ENCODE measurements around the gene DCAF6.
"Not testable (repeated sequence)": the region's sequence is repeated elsewhere in the genome, so short reads cannot be mapped to it uniquely, and the experiment has no call there.

DCAF6 gene

DNA sequence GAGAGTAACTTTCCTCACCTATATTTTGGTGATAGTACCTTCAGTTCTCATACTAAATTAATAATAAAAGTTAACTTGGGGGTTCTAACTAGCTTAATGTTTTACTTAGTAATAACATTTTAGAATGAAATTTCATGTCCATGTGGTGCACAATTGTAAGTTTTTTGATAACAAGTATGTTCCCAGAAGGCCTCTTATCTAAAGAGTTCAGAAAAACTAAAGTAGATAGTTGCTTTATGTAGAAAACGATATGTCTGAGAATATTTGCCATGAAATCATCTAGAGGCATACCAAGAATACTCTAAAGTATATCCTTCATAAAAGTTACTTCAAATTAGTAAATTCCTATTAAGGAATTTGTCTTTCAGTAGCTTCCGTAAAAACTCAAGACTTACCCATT lies 12.4 kb upstream of the DCAF6 start:
- no peak for DNase-seq

DNA sequence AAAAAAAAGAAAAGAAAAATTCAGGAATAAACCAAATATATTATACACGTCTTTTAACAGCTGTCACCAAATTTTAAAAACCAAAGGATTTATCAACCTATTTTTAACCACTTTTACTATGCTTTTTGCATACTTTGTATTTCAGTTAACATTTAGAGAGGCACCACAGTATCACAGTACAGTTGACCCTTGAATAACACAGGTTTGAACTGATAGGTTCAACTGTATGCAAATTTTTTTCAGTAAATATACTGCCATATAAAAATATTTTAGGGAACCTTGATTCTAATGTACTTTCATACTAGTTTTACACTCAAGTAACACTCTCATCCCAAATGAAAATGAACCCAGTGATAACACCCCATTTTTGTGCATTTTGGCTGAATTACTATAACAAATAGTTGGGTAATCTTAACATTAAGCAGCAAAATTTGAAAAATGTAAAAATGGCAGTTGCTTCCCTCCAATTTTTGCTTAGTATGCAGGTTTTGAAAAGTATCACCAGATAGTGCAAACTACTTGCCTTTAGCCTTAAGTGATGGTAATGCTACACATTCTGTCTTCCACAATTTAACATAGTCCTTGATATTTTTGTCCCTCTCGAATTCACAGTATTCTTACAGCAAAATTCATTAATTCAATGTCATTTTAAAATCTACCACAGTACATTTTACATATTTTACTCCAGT lies 11.8 kb upstream of the DCAF6 start:
- DNase-seq = no peak

DNA sequence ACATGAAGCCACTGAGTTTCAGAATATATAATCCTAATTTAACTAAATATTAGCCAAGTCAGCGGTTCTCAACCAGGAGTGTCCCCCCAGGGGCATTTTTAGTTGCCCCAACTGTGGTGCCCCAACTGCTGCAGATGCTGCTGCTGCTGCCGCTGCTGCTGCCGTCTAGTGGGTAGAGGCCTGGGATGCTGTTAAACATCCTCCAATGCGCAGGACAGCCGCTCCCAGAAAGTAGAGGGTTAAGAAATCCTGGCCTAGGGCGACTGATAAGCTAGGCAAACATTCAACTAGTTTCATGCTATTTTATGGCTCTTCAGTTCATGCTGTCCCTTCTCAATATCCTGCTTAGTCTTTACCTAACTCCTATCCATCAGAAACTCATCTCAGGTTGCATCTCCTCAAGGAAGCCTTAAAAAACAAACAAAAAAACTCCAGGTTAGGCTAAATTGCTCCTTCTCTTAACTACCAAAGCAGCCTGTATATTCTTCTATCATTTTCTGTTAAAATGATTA lies 9.9 kb upstream of the DCAF6 start:
- DNase-seq = no peak

DNA sequence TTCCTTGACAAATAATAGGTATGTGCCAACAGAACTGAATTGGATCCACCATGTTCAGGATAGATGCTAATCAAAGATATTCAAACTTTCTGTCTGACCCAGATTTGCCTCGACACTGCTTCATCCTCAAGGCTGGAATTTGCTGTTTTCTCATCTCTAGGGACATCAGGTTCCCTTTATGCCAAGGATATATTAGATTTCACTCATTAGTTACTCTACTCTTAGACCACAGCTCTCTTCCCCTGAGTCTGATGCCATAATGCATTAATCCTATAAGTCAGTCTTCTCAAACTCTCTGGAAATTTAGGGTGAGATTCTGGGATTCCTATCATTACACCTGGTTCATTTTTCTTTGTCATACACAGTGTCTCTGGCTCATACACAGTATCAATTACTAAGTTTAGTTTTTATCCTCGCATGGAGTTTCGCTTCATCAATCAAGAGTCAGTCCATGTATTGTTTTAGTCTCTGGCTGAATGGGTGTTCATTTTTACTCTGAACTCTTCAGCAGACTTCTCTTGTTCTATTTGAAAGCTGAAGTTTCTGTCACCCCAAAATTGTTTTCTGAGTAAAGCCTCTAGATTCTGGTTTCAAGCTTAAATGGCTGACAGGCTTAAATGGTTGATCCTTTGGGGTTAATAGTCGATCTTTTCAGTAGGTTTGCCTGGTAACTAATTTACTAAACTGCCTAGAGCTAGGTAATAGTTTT lies 9.3 kb upstream of the DCAF6 start:
- no peak for DNase-seq

DNA sequence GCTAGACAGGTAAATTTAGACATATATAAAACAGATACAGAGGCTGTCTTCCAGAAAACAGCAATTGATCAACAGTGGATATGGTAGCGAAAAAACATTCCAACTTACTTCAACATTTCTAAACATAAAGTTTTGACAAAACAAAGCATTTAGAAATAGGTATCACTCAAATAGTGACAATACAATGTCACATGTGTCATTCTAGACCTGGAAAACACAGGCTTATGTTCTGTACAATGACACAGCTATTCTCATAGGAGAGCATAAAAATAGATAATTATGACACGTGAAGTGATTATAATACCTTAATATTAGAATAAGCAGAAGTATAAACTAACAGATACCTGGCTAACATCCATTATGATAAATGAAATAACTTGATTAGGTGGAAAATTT lies 8.0 kb upstream of the DCAF6 start:
- DNase-seq = no peak

DNA sequence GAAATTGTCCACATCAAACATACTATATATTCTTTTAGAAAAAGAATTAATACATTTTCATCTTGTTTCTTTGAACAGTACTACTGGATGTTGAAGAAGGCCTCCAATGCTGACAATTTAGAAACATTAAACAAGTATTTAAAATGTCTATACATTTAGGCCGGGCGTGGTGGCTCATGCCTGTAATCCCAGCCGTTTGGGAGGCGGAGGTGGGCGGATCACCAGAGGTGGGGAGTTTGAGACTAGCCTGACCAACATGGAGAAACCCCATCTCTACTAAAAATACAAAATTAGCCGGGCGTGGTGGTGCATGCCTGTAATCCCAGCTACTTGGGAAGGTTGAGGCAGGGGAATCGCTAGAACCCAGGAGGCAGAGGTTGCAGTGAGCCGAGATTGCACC lies 7.6 kb upstream of the DCAF6 start:
- DNase-seq = not testable (repeated sequence)

DNA sequence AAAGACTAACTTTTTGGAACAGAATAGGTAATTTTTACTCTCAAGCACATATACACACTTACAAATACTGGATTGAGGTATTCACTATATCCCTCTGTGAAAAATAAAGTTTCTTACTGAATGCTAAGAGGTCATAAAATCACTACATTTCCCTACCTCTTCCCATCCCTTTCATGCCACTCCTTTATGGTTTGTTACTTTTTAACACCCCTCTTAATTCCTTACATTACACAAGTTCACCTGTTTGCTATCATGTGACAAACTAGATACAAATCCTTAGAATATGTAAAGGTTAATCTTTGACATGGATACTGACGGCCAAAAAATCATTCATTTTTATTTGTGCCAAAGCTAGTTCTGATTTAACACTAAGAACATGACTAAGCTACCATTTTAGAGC lies 6.8 kb upstream of the DCAF6 start:
- no peak for DNase-seq

DNA sequence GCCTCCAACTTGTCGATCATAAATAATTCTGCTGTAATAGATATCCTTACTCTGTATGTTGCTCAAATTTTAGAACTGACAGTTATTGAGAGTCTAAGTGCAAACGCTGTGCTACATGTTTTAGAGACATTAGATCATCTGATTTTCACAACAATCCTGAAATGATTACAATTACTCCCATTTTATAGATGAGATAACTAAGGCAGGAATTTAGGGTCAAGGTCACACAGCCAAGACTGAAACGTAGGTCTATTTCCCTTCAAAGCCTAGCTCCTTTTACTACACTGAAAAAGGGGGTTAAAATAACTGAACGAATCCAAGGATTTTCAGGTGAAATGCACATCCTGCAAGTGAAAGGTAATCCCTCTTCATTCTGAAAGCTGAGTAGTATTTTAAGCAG lies 2.7 kb upstream of the DCAF6 start:
- no peak for DNase-seq

DNA sequence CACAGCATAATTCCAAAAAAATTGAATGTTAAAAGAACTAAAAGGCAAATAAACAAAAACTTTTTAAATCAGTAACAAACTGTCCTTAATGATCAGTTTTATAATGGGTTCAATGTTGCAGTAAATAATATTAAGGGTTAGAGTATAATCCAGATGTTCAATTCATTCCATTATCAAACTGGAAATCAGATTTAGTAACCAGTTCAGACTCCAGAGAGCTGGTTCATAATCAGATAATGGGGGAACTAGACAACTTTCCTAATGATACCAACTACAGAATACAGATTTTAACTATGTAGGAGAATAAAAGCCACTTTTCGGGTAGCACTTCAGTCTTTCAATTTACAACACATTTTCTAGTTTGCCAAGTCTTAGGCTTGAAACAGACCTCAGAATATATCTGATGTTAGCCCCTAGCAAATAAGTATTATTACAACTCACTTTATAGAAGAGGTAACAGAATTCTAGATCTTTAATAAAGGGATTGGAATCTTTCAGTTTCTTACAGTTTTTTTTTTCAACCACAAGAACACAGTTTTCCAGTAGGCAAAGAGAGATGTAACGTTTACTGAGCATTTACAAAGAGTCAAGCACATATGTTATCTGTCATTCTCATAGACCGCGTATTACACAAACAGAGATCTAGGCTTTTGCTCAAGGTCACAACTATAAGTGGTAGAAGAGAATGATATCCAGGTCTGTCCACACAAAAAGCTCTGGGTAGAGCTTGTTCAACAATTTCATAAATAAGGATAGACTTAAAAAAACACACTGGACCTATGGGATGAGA lies 1.9 kb upstream of the DCAF6 start:
- DNase-seq = no peak

DNA sequence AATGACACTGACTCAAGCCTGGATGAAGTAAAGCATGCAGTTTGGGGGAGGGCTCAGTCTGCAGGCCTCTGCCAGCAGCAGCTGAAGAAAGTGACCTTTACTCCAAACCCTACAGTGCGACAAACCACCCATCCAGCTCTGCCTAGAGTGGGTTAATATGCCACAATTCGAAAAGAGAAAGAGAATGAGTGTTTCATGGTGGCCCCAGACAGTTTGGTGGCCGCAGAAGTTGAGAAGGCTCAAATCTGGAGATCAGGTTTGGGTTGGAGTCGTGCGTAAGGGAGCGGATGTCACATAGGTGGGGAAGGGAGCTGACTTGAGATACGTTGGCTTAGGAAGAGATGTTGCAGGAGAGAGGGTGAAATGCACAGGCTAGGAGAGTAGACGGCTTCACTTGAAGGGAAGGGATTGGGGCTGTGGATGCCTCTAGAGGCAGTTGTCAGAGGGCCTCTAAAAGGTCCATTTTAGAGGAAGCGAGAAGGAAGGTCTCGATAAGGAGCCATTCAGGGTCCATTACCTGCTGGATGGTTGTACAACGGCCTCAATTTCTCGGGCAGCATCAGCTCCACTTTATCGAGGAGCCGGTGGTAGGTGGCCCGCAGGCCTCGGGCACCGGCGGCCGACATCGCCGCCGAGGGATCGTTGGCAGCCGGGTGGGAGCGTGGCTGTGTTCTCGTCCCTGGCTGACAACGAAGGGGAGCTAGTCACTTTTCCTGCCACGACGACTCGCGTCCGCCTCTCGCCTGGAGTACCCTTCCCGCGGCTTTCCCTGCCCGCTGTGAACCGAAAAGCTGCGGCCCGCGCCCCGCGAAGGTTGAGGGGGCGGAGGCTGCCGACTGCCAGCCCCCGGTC lies 1.0 kb upstream of the DCAF6 start:
- DNase-seq = peak; percentile 2 to 4

DNA sequence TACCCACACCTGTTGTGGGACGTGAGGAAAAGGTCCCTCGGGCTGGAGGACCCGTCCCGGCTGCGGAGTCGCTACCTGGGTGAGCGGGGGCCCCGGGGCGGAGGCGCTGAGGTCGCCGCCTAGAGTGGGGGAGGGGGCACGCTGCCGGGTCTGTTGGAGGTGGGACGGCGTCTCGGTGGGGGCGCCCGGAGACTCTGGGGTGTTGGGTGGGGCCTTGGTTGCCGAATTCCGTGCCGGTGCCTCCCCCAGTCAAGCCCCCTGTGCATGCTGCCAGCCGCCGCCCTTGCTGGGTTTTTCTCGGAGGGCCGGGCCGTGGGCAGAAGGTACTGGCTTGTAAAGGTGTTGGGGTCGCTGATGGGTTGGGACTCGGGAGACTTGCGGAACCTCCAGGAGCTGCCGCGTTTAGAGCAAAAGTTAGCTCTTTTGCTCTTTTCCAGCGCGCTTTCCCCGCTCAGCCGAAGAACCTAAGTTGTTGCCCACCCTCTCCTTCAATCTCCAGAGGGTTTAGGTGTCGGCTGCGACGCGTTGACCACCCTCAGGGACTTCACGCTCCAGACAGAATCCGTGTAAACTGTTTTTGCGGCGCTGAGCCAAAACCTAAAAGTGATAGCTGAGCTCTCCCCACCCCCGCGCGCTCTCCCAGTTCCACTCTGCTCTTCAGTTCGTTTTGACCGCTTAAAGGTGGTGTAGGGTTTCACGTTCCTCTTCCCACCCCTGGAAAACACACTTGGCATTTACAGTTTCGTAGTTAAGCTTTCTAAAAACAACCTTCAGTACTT lies 636 bp downstream of the DCAF6 start, which contains the start of gene MPC2:
TSS of gene MPC2 (minus strand) at position 143 of the 779 bp plus-strand sequence. CDS start 1,231 bp downstream, outside the sequence.
- peak; percentile 50 to 53 for DNase-seq

DNA sequence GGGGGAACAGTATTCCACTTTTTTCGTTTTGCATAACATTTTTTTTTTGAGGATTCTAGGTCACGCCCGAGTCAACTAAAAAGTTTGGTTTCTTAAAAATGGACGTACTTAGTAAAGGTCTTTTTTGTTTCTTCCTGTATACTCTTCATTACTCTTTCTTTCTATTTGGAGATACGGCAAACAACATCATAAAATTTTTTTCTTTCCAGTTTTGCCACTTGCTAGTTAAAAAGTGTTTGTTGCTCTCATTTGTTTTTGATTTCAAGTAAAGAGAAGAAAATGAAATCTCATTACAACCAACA lies 1.2 kb downstream of the DCAF6 start:
- no peak for DNase-seq

DNA sequence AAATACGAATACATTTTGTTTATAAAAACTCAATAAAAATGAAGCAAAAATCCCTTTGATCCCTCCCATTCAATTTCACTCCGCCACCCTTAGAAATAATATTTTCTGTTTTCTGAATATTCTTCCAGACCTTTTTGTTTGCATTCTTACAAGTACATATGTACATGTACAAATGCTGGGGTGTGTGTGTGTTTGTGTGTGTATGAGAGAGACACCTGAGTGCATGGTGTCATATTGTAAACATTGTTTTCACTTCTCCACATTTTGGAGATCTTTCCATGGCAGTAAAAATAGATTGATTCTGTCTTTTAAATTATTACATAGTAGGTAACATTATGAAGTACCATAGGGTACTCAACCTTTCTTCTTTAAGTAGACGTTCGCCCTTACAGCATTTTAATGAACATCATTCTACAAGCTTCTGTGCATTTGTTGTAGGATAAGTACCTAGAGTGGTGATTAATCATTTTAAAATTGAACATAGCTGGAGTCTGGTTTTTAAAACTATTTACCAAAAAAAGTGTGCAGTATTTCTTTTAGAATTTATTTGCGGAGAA lies 1.7 kb downstream of the DCAF6 start:
- no peak for DNase-seq

DNA sequence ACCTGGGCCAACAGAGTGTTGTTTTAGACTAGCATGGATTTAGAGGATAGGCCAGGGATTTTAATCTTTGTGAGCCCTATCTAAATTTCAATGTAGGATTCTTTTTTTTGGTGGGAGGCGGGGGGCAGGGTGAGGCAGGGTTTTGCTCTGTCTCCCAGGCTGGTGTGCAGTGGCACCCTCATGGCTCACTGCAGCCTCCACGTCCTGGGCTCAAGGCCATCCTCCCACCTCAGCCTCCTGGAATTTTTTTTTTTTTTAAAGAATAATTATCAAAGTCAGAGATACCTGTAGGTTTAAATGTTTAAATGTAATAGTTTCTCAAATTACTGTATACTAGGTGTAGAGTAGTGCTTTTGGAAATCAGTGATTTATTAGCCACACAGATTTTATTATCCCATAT lies 3.8 kb downstream of the DCAF6 start:
- DNase-seq = no peak

DNA sequence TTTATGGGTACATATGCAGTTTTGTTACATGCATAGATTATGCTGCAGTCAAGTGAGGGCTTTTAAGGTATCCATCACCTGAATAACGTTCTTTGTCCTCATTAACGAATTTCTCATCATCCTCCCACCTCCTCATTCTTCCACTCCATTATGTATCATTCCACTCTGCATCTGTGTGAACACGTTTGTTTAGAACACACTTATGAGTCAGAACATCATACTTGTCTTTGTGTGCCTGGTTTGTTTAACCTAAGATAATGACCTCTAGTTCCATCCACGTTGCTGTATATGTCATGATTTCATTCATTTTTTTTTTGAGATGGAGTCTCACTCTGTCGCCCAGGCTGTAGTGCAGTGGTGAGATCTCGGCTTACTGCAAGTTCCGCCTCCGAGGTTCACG lies 7.1 kb downstream of the DCAF6 start:
- no peak for DNase-seq

DNA sequence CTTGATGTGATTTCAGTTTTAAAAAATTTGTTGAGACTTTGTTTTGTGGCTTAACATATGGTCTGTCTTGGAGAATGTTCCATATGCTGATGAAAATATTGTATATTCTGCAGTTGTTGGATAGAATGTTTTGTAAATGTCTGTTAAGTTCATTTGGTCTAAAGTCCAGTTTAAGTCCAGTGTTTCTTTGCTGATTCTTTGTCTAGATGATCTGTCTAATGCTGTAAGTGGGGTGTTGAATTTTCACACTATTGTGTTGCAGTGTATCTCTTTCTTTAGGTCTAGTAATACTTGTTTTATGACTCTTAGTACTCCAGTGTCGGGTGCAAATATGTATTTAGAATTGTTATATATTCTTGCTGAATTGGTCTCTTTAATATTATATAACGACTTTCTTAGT lies 11.2 kb downstream of the DCAF6 start:
- no peak for DNase-seq

DNA sequence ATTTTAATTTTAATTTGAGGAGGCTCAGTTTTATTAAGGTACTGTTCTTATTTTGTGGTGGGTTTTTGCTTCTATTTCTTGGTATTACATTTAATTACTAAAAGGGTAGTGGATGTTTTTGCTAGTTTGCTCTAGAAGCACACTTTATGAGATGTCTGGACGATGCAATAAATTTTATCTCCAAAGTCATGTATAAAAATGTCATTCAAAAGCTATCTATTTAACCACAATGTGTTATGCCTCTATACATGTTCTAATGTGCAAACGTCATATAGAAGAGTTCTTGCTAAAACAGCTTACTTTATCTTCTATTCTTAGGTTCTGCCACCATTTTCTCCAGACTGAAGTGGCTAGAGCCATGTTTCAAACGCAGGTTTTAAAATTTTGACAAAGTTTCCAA lies 13.3 kb downstream of the DCAF6 start:
- no peak for DNase-seq

DNA sequence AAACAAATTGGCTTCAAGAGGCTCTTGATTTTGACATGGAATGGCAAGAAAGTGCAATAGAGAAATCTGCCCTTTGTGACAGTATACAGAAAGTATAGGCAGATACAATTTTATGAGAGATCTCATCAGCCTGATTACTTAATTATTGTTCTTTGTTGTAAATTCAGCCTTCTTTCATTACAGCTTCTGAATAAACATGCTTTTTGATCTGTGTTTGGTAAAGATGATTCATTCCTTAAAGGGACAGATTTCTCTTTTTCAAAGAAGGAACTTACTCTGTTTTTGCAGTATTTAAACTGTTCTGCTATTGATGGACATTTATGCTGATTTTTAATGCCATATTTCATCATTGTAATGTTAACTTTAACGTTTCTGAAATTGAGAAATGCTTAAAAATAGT lies 14.1 kb downstream of the DCAF6 start:
- no peak for DNase-seq

DNA sequence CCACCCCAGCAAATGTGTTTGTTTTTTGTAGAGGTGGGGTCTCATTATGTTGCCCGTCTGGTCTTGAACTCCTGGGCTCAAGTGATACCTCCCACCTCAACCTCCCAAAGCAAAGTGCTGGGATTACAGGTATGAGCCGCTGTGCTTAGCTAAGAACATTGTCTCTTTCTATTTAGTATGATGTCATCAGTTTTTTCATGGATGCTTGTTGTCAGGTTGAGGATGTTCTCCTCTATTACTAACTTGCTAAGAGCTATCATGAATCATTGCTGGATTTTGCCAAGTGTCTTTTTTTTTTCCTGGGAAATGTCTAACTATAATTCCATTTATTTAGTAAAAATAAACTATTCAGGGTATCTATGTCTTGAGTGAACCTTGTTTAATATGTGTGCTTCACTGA lies 19.4 kb downstream of the DCAF6 start:
- DNase-seq = no peak

DNA sequence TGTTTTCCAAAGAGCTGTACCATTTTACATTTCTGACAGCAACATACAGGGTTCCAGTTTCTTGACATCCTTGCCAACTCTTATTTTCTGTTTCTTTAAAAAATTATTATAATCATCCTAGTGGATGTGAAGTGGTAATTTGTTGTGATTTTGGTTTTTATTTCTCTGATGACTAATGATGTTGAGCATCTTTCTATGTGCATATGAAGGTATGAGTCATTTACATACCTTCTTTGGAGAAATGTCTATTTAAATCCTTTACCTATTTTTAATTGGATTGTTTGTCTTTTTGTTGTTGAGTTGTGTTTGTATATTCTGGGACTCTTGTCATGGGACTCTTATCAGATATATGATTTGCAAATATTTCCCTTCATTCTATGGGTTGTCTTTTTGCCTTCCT lies 21.2 kb downstream of the DCAF6 start:
- DNase-seq = no peak

DNA sequence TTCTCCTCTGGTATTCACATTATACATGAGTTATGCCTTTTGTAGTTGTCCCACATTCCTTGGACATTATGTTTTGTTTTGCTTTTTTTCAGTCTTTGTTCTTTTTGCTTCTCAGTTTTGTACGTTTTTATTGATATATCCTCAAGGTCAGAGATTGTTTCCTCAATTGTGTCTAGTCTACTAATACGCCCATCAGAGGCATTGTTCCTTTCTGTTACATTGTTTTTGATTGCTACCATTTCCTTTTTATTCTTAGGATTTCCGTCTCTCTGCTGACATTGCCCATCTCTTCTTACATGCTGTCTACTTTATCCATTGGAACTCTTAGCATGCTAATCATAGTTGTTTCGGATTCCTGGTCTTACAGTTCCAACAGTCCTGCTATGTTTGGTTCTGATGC lies 28.2 kb downstream of the DCAF6 start:
- no peak for DNase-seq

DNA sequence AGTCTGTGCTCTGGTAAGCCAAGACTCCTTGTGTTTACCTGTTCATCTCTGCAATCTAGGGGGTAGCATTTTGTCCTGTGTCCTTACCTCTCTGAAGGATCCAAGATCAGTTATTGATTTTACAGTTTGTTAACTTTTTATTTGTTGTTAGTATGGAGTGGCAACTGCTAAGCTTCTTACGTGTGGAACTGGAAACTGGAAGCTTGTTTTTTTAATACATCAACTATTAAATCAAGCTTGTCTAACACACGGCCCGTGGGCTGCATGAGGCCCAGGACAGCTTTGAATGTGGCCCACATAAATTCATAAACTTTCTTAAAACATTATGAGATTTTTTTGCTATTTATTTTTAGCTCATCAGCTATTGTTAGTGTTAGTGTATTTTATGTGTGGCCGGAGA lies 29.6 kb downstream of the DCAF6 start:
- DNase-seq = no peak

All from activated CD4-positive, alpha-beta T cell treated with anti-CD3 and anti-CD28 coated beads, Interleukin-2, amount 50 U/mL, for 4 hours (primary cell).